ENCODE data around the gene UPP2.

- no peak for TF ChIP-seq EP300 (IDR thresholded peaks at IDR 0.05)
- no peak for TF ChIP-seq POLR2AphosphoS5 (IDR thresholded peaks at IDR 0.05)
- no peak for TF ChIP-seq CTCF (IDR thresholded peaks at IDR 0.05)
Measured at GRCh38 chr2:158120664-158121641, 19.3 kb downstream of the UPP2 start.
